ENCODE results near the gene HAND2. TPM values are rescaled to one million over a fixed set of nuclear protein-coding genes. Genes with fewer than 3 reads are reported as not detected.

Gene HAND2
- total and polyA plus RNA-seq, 2 experiments from 2014 or later: 0.15 TPM; not detected in 1

DNA sequence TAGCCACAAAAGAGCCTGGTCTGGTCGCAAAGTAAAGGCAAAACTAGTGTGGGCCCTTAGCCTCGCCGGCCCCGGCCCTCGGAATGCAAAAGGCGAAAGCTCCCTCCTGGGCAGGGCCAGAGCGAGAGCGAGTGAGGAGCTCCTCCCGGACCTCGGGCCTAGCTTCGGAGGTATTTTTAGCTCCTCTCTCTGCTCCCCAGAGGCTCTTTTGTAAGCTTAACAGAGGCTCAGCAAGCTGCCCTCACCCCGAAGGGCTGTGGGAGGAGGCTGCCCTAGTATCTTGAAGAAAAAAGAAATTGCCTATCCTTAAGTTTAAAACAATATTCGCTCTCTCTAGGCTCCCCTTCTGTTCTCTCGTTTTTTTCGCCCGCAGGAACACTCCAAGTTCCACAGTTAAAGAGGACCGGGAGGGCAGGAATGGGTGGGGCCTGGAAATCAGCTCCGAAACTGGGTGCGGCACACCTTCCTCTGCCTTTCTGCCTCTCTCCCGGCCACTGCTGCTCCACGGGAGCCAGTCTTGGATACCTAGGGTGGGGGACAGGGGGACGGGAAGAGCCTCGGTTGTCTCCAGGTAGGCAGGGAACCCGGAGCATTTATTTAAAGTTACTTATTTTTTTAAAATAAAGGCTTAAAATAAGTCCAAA, 12.1 kb downstream of the HAND2 start:
- ATAC-seq (peak; percentile 65), DNase-seq (ENCODE audit: low spot score) (peak; percentile 86)
- Mint-ChIP-seq H3K4me1 (peaks cover 41% of the 10 kb centered on the region), H3K27ac (no peak overlapping the region), H3K27me3 (ENCODE audit: insufficient read depth, low read depth, poor library complexity) (peaks cover 100% of the 10 kb centered on the region), H3K9me3 (no peaks in the 10 kb centered on the region; the same call in 2 of the 3 replicates), H3K36me3 (ENCODE audit: low read depth) (no peaks in the 10 kb centered on the region; the same call in 2 of the 3 replicates), H3K4me3 (peak overlapping the region; percentile 65)
- H4K20me1 ChIP-seq (replicated peaks; ENCODE audit: insufficient read depth): peaks cover 51% of the 10 kb centered on the region
- no peaks in the 10 kb centered on the region for H3K36me3 ChIP-seq (ENCODE audit: insufficient read depth)
- peaks cover 64% of the 10 kb centered on the region for H3K4me1 ChIP-seq (ENCODE audit: insufficient read depth)
- H3K9me2 ChIP-seq (ENCODE audit: insufficient read depth): no peaks in the 10 kb centered on the region
- peak overlapping the region; percentile 82 for H3K4me2 ChIP-seq
- H3K79me2 ChIP-seq (replicated peaks; ENCODE audit: insufficient read depth): no peaks in the 10 kb centered on the region
- no peak overlapping the region for H2AFZ ChIP-seq
- H3K4me3 ChIP-seq: peak overlapping the region; percentile 53
- H3F3A ChIP-seq (replicated peaks; ENCODE audit: low read depth): peaks cover 41% of the 10 kb centered on the region
- H3K27ac ChIP-seq (ENCODE audit: low read depth): no peak overlapping the region
- TF ChIP-seq EZH2 (IDR thresholded peaks at IDR 0.05; ENCODE audit: low read depth, unreplicated experiment) (peak; percentile 95), ZNF331 (CRISPR knock-in tag; IDR thresholded peaks at IDR 0.05; ENCODE audit: low read depth) (no peak)
- TF ChIP-seq, protein P1, sequence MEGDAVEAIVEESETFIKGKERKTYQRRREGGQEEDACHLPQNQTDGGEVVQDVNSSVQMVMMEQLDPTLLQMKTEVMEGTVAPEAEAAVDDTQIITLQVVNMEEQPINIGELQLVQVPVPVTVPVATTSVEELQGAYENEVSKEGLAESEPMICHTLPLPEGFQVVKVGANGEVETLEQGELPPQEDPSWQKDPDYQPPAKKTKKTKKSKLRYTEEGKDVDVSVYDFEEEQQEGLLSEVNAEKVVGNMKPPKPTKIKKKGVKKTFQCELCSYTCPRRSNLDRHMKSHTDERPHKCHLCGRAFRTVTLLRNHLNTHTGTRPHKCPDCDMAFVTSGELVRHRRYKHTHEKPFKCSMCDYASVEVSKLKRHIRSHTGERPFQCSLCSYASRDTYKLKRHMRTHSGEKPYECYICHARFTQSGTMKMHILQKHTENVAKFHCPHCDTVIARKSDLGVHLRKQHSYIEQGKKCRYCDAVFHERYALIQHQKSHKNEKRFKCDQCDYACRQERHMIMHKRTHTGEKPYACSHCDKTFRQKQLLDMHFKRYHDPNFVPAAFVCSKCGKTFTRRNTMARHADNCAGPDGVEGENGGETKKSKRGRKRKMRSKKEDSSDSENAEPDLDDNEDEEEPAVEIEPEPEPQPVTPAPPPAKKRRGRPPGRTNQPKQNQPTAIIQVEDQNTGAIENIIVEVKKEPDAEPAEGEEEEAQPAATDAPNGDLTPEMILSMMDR (conservative IDR thresholded peaks at IDR 0.05; ENCODE audit: low read depth in 2 of 2): no peak
- H3K27me3 ChIP-seq (ENCODE audit: insufficient read depth): peaks cover 100% of the 10 kb centered on the region

DNA sequence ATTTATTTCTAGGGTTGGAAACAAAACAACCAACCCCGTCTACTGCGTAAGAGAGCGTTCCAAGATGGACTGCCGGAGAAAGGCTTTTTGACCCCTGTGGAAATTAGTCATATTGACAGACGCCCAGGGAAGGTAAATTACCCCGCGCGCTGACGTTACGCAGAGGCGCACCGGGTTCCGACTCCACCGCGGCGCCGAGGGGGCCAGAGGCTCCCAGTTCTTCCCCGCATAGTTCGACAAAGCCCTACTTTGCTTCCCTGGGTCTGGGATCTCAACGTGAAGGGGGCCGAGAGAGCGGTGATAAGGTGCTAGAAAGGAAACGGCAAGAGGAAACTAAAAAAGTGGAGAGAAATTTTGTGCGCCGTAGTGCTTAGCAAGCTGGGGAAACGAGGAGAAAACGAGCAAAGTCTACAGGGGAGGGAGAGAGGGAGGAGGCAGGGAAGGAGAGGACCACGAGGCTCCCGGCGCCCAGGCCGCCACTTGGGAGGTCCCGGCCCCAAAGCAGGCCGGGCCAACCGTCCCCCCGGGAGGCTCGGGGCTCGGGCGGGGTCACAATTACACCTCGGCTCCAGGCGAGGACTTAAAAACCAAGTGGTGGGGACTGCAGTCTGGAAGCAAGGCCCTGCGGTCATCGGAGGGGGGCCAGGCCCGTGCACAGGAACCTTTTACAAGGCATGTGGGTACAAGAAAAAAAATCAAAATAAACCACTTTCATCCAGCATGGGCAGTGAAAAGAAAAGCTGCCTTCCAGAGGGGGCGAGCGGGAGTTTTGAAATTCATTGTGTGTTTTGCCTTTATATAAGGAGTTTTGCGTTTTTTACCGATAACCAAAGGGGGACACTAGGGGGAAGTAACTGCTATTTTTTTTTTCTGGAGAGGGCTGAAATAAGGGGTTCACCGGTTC, 13.2 kb downstream of the HAND2 start:
- TF ChIP-seq POLR2AphosphoS5 (IDR thresholded peaks at IDR 0.05; ENCODE audit: low read depth) (no peak), EZH2phosphoT487 (IDR thresholded peaks at IDR 0.05; ENCODE audit: unreplicated experiment) (peak; percentile 91), EZH2 (IDR thresholded peaks at IDR 0.05; ENCODE audit: low read depth, unreplicated experiment) (peak; percentile 99), REST (IDR thresholded peaks at IDR 0.05; ENCODE audit: unreplicated experiment) (no peak)
- TF ChIP-seq, protein P1 (conservative IDR thresholded peaks at IDR 0.05; ENCODE audit: low read depth in 2 of 2): 0 out of 4 replicates have a peak, but pooled peaks of 1 of the 2 experiments have one; percentile 13
- peaks cover 34% of the 10 kb centered on the region; the same call in 1 of the 2 replicates for H3F3A ChIP-seq (replicated peaks; ENCODE audit: low read depth)
- H2AFZ ChIP-seq: peak overlapping the region; percentile 94
- H3K27me3 Mint-ChIP-seq (ENCODE audit: insufficient read depth, low read depth, poor library complexity): peaks cover 100% of the 10 kb centered on the region
- no peaks in the 10 kb centered on the region; the same call in 2 of the 3 replicates for H3K9me3 Mint-ChIP-seq
- H3K4me3 Mint-ChIP-seq: peak overlapping the region; percentile 65
- H3K9me2 ChIP-seq (ENCODE audit: insufficient read depth): no peaks in the 10 kb centered on the region
- H3K79me2 ChIP-seq (replicated peaks; ENCODE audit: insufficient read depth): no peaks in the 10 kb centered on the region
- no peak overlapping the region for H3K27ac ChIP-seq (ENCODE audit: low read depth)
- H3K27ac Mint-ChIP-seq: no peak overlapping the region
- H3K36me3 ChIP-seq (ENCODE audit: insufficient read depth): no peaks in the 10 kb centered on the region
- DNase-seq (ENCODE audit: low spot score): peak; percentile 82
- H3K36me3 Mint-ChIP-seq (ENCODE audit: low read depth): no peaks in the 10 kb centered on the region; the same call in 2 of the 3 replicates
- peaks cover 56% of the 10 kb centered on the region for H3K4me1 ChIP-seq (ENCODE audit: insufficient read depth)
- H3K4me3 ChIP-seq: peak overlapping the region; percentile 53
- peaks cover 61% of the 10 kb centered on the region for H4K20me1 ChIP-seq (replicated peaks; ENCODE audit: insufficient read depth)
- ATAC-seq: peak; percentile 50
- H3K27me3 ChIP-seq (ENCODE audit: insufficient read depth): peaks cover 100% of the 10 kb centered on the region
- peaks cover 33% of the 10 kb centered on the region for H3K4me1 Mint-ChIP-seq
- H3K4me2 ChIP-seq: peak overlapping the region; percentile 82

Measured in GM23338 (cell line).